ENCODE data around the gene SLFNL1. TPM values are rescaled to one million over a fixed set of nuclear protein-coding genes. Genes with fewer than 3 reads are reported as not detected.

The SLFNL1 gene
- total and polyA plus RNA-seq, 4 donors: 0.02 to 0.68 (median 0.38) TPM

DNA sequence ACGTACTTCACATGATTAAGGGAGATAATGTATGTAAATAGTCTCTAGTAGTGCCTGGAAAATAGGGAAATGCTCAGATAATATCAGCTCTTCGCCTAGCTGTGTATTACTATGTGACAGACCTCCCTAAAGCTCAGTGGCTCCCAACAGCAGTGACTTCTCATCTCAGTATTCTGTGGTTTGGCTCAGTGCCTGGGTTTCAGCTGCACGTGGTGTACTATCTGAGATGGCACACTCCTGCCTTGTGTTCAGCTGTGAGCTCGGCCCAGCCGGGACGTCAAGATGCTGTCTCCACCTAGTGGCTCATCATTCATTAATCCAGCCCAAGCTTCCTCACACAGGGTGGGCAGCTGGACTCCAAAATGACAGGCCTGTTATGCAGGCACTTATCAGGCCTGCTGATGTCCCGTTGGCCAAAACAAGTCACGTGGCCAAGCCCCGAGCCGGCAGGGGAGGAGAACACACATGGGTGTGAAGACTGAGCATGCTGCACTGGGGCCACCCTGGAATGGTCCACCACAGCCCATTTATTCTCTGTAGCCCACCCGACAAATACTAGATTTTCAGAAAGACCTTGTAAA lies 17.8 kb downstream of the SLFNL1 start (continued):
- TF ChIP-seq, protein P1, sequence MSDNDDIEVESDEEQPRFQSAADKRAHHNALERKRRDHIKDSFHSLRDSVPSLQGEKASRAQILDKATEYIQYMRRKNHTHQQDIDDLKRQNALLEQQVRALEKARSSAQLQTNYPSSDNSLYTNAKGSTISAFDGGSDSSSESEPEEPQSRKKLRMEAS (IDR thresholded peaks at IDR 0.05): peak; percentile 91
- peak; percentile 13 to 22 for TF ChIP-seq HNF4A (conservative IDR thresholded peaks at IDR 0.05)

- Histone ChIP-seq H3K27me3 (ENCODE audit: control insufficient read depth in 4 of 4, insufficient read depth in 4 of 4, low read length in 3 of 4) (no peaks in the 10 kb centered on the region), H3K36me3 (ENCODE audit: control insufficient read depth in 4 of 4, insufficient read depth in 3 of 4, low read depth in 1 of 4, low read length in 3 of 4) (peaks cover 10 to 84% (median 72%) of the 10 kb centered on the region in 4 donors), H3K9me3 (ENCODE audit: control insufficient read depth in 4 of 4, low read length in 3 of 4) (no peaks in the 10 kb centered on the region), H3K27ac (ENCODE audit: low read depth in 1 of 2, low read length in 2 of 2) (no peak overlapping the region), H3K9ac (ENCODE audit: low read depth in 1 of 2, low read length in 2 of 2) (no peak overlapping the region), H3K4me3 (ENCODE audit: low read depth in 1 of 3, low read length in 3 of 3) (no peak overlapping the region), H3K4me1 (ENCODE audit: control insufficient read depth in 4 of 4, insufficient read depth in 4 of 4, low read length in 3 of 4) (peaks cover 2 to 5% (median 4%) of the 10 kb centered on the region in 4 donors)
- no peak for DNase-seq (ENCODE audit: low spot score)
- WGBS: 92% methylated on average over 9 of the region's 9 CpGs
- TF ChIP-seq FOXA1 (IDR thresholded peaks at IDR 0.05): no peak
- TF ChIP-seq RAD21 (IDR thresholded peaks at IDR 0.05): no peak
Observed at GRCh38 chr1:41003127-41003639, 18.3 kb downstream of the SLFNL1 start.

GRCh38 chr1:40998668-40999067 lies 22.9 kb downstream of the SLFNL1 start:
- WGBS: 96% methylated on average over 4 of the region's 4 CpGs
- no peaks in the 10 kb centered on the region for H3K27me3 ChIP-seq (ENCODE audit: control insufficient read depth in 4 of 4, insufficient read depth in 4 of 4, low read length in 3 of 4)
- H3K9ac ChIP-seq (ENCODE audit: low read depth in 1 of 2, low read length in 2 of 2): no peak overlapping the region
- H3K36me3 ChIP-seq (ENCODE audit: control insufficient read depth in 4 of 4, insufficient read depth in 3 of 4, low read depth in 1 of 4, low read length in 3 of 4): peaks cover 21 to 82% (median 72%) of the 10 kb centered on the region in 4 donors
- H3K4me1 ChIP-seq (ENCODE audit: control insufficient read depth in 4 of 4, insufficient read depth in 4 of 4, low read length in 3 of 4): peaks cover 2 to 5% (median 4%) of the 10 kb centered on the region in 4 donors
- H3K9me3 ChIP-seq (ENCODE audit: control insufficient read depth in 4 of 4, low read length in 3 of 4): no peaks in the 10 kb centered on the region
- TF ChIP-seq GABPA (IDR thresholded peaks at IDR 0.05 in 1 of 2, conservative IDR thresholded peaks at IDR 0.05 in 1 of 2) (no peak), RAD21 (IDR thresholded peaks at IDR 0.05) (no peak), SP1 (IDR thresholded peaks at IDR 0.05) (no peak), NR2F2 (IDR thresholded peaks at IDR 0.05) (no peak), TAF1 (conservative IDR thresholded peaks at IDR 0.05) (no peak), EGR1 (IDR thresholded peaks at IDR 0.05; ENCODE audit: low read depth in 2 of 2) (no peak), JUND (IDR thresholded peaks at IDR 0.05) (no peak), FOXA1 (IDR thresholded peaks at IDR 0.05) (no peak), FOXA2 (IDR thresholded peaks at IDR 0.05) (no peak), HNF4A (conservative IDR thresholded peaks at IDR 0.05) (no peak)
- TF ChIP-seq, protein P2, sequence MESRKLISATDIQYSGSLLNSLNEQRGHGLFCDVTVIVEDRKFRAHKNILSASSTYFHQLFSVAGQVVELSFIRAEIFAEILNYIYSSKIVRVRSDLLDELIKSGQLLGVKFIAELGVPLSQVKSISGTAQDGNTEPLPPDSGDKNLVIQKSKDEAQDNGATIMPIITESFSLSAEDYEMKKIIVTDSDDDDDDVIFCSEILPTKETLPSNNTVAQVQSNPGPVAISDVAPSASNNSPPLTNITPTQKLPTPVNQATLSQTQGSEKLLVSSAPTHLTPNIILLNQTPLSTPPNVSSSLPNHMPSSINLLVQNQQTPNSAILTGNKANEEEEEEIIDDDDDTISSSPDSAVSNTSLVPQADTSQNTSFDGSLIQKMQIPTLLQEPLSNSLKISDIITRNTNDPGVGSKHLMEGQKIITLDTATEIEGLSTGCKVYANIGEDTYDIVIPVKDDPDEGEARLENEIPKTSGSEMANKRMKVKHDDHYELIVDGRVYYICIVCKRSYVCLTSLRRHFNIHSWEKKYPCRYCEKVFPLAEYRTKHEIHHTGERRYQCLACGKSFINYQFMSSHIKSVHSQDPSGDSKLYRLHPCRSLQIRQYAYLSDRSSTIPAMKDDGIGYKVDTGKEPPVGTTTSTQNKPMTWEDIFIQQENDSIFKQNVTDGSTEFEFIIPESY (IDR thresholded peaks at IDR 0.05): no peak
- TF ChIP-seq, protein P3, sequence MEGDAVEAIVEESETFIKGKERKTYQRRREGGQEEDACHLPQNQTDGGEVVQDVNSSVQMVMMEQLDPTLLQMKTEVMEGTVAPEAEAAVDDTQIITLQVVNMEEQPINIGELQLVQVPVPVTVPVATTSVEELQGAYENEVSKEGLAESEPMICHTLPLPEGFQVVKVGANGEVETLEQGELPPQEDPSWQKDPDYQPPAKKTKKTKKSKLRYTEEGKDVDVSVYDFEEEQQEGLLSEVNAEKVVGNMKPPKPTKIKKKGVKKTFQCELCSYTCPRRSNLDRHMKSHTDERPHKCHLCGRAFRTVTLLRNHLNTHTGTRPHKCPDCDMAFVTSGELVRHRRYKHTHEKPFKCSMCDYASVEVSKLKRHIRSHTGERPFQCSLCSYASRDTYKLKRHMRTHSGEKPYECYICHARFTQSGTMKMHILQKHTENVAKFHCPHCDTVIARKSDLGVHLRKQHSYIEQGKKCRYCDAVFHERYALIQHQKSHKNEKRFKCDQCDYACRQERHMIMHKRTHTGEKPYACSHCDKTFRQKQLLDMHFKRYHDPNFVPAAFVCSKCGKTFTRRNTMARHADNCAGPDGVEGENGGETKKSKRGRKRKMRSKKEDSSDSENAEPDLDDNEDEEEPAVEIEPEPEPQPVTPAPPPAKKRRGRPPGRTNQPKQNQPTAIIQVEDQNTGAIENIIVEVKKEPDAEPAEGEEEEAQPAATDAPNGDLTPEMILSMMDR (IDR thresholded peaks at IDR 0.05; ENCODE audit: low read depth, low read length, missing input control): no peak
- TF ChIP-seq, protein P1 (IDR thresholded peaks at IDR 0.05): no peak
- no peak overlapping the region for H3K4me3 ChIP-seq (ENCODE audit: low read depth in 1 of 3, low read length in 3 of 3)
- DNase-seq (ENCODE audit: low spot score): no peak
- no peak overlapping the region for H3K27ac ChIP-seq (ENCODE audit: low read depth in 1 of 2, low read length in 2 of 2)
